Thoracic aorta (tissue), 2 donors: ENCODE results near the gene VIPR2. TPM values are rescaled to one million over a fixed set of nuclear protein-coding genes. Genes with fewer than 3 reads are reported as not detected.
A peak's percentile ranks its signal among the peaks of the same experiment; 100 is the strongest.
"Not testable (repeated sequence)": the region's sequence is repeated elsewhere in the genome, so short reads cannot be mapped to it uniquely, and the experiment has no call there.

ENCODE experiments used
- ATAC-seq: fragments of 150-250 bp; one replicate; pipeline ENCODE4 v1.8.0; 2017; ENCODE audit warnings: low read depth; ENCODE audit not compliant: insufficient number of reproducible peaks, low FRiP score
- DNase-seq: peaks from one replicate; pipeline ENCODE4 v3.0.0-alpha.2; 2020; ENCODE audit warnings: low spot score
- H3K27ac ChIP-seq, 2 donors: fragments of 200-600 bp; sonication (generic); 1 replicate in 1 of 2; 2 replicates in 1 of 2; pipeline ENCODE4 v1.5.1; 2016; ENCODE audit warnings: mild to moderate bottlenecking in 2 of 2, moderate library complexity in 2 of 2
- H3K27me3 ChIP-seq: fragments of 200-600 bp; sonication (generic); replicated peaks from 2 replicates; pipeline ENCODE4 v1.6.0; 2016; ENCODE audit warnings: mild to moderate bottlenecking; ENCODE audit not compliant: insufficient read depth
- H3K36me3 ChIP-seq: fragments of 200-600 bp; sonication (generic); one replicate; pipeline ENCODE4 v1.5.1; 2016
- H3K4me1 ChIP-seq, 2 donors: fragments of 200-600 bp; sonication (generic); 1 replicate in 1 of 2; 2 replicates in 1 of 2; pipeline versions ENCODE4 v1.5.1 to v1.6.0; 2016; ENCODE audit warnings: low read depth in 2 of 2, mild to moderate bottlenecking in 1 of 2; ENCODE audit not compliant: control insufficient read depth in 1 of 2
- H3K4me3 ChIP-seq: fragments of 200-600 bp; sonication (generic); 2 replicates; pipeline ENCODE4 v1.5.1; 2016; ENCODE audit warnings: mild to moderate bottlenecking
- H3K9me3 ChIP-seq: fragments of 200-600 bp; sonication (generic); 2 replicates; pipeline ENCODE4 v1.5.1; 2016
- CTCF ChIP-seq: fragments of 200-600 bp; sonication (generic); IDR thresholded peaks from one replicate; pipeline ENCODE4 v1.5.1; 2019; ENCODE audit warnings: antibody characterized with exemption
- total RNA-seq, 2 donors: library from RNA; depleted of rRNA; stranded (reverse); fragments of >200 nt; gene quantifications; one replicate each; pipeline versions ENCODE4 v1.1.0 to v1.2.3, GENCODE V29; 2016

Gene VIPR2
- total RNA-seq, 2 donors from 2014 or later = 18.3 to 29.5 TPM

- peak overlapping the region; percentile 69 to 71 for H3K27ac ChIP-seq
- ATAC-seq (no peak), DNase-seq (no peak)
- no peak overlapping the region for H3K4me3 ChIP-seq
- no peaks in the 10 kb centered on the region for H3K36me3 ChIP-seq
- H3K27me3 ChIP-seq = no peaks in the 10 kb centered on the region
- H3K9me3 ChIP-seq = no peaks in the 10 kb centered on the region
- no peak for TF ChIP-seq CTCF
- H3K4me1 ChIP-seq = peaks cover 27 to 59% of the 10 kb centered on the region in 2 donors
Observed at GRCh38 chr7:159102681-159103381, 41.8 kb downstream of the VIPR2 start.

GRCh38 chr7:159101661-159102091 is 43.0 kb downstream of the VIPR2 start:
- H3K36me3 ChIP-seq, H3K9me3 ChIP-seq, DNase-seq, H3K4me3 ChIP-seq, H3K27me3 ChIP-seq, ATAC-seq: not testable (repeated sequence)
- Histone ChIP-seq H3K4me1 (peaks cover 29 to 64% of the 10 kb centered on the region in 2 donors), H3K27ac (peak overlapping the region in 1 of 2 donors; percentile 71)

DNA sequence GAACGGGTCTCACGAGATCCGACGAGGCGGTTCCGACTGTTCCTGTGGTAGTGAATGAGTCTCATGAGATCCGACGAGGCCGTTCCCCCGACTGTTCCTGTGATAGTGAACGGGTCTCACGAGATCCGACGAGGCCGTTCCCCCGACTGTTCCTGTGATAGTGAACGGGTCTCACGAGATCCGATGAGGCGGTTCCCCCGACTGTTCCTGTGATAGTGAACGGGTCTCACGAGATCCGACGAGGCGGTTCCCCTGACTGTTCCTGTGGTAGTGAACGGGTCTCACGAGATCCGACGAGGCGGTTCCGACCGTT is 43.6 kb downstream of the VIPR2 start:
- Histone ChIP-seq H3K4me1 (peaks cover 34 to 71% of the 10 kb centered on the region in 2 donors), H3K27ac (peak overlapping the region in 1 of 2 donors; percentile 99)
- ATAC-seq, H3K27me3 ChIP-seq, DNase-seq, H3K36me3 ChIP-seq, H3K9me3 ChIP-seq, H3K4me3 ChIP-seq: not testable (repeated sequence)

DNA sequence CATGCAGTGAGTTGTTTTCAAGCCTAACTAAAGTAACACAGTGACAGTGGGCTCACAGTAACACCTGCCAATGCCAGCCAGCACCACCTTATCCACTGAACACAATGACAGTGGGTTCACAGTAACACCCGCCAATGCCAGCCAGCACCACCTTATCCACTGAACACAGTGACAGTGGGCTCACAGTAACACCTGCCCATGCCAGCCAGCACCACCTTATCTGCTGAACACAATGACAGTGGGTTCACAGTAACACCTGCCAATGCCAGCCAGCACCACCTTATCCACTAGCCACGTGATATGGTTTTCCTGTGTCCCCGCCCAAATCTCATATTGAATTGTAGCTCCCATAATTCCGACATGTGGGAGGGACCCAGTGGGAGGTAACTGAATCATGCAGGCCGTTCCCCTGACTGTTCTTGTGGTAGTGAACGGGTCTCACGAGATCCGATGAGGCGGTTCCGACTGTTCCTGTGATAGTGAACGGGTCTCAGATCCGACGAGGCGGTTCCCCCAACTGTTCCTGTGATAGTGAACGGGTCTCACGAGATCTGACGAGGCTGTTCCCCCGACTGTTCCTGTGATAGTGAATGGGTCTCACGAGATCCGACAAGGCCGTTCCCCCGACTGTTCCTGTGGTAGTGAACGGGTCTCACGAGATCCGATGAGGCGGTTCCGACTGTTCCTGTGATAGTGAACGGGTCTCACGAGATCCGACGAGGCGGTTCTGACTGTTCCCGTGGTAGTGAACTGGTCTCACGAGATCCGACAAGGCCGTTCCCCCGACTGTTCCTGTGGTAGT is 44.2 kb downstream of the VIPR2 start:
- H3K27ac ChIP-seq = peak overlapping the region; percentile 99 to 100
- DNase-seq = not testable (repeated sequence)

DNA sequence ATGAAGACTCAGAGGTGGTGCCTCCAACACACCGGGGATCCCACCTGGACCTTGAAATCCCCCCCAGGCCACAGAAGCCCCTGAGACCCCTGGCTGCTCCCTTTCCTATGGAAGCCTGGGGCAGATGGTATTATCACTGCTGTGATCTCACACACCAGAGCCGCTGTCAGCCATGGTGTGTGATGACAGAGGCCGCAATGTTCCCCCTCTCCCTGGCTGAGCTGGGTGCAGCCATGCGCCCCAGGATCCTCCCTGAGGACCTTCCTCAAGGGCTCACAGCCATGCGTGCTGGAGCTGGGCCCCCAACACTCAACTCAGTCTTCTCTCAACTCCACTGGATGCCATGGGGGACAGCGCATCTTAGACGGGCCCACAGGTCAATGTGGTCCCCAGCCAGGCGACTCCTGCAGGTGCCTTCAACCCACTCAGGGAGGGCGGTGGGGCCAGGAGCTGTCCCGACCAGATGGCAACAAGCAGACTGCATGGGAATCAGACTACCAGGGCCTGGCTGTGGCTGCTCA is 44.9 kb downstream of the VIPR2 start:
- no peak for ATAC-seq
- H3K4me3 ChIP-seq = no peak overlapping the region
- DNase-seq = no peak
- H3K36me3 ChIP-seq = no peaks in the 10 kb centered on the region
- no peaks in the 10 kb centered on the region for H3K27me3 ChIP-seq
- peak overlapping the region; percentile 99 to 100 for H3K27ac ChIP-seq
- no peaks in the 10 kb centered on the region for H3K9me3 ChIP-seq
- peaks cover 40 to 77% of the 10 kb centered on the region in 2 donors for H3K4me1 ChIP-seq
- no peak for TF ChIP-seq CTCF

More for the DNA sequence above, 44.2 kb downstream of the VIPR2 start:
- peaks cover 35 to 74% of the 10 kb centered on the region in 2 donors for H3K4me1 ChIP-seq
- not testable (repeated sequence) for H3K27me3 ChIP-seq, ATAC-seq, H3K36me3 ChIP-seq, H3K9me3 ChIP-seq, H3K4me3 ChIP-seq

- DNase-seq (no peak), ATAC-seq (peak; percentile 32)
- H3K4me1 ChIP-seq = peaks cover 41 to 77% of the 10 kb centered on the region in 2 donors
- H3K27ac ChIP-seq = peak overlapping the region; percentile 99 to 100
- peak; percentile 20 for TF ChIP-seq CTCF
- no peaks in the 10 kb centered on the region for H3K27me3 ChIP-seq
- H3K36me3 ChIP-seq = no peaks in the 10 kb centered on the region
- no peak overlapping the region for H3K4me3 ChIP-seq
- H3K9me3 ChIP-seq = no peaks in the 10 kb centered on the region
Observed at GRCh38 chr7:159098811-159099655, 45.6 kb downstream of the VIPR2 start.
